A549 (cell line): ENCODE measurements around the gene SBNO2. TPM values are rescaled to one million over a fixed set of nuclear protein-coding genes. Genes with fewer than 3 reads are reported as not detected.

Experiments
- ATAC-seq, 2 experiments: fragments of 200-7000 bp in 1 of 2; fragments of >200 bp in 1 of 2; cut with Nextera tagmentation in 1 of 2; cut with Tn5 transposase in 1 of 2; 3 replicates each; pipeline versions ENCODE4 v1.8.0 to v1.9.1; 2018 to 2020; ENCODE audit warnings: mild to moderate bottlenecking in 1 of 2, moderate library complexity in 1 of 2
- CTCF ChIA-PET: fragments of 300-600 bp; sonication (Branson Sonifier 250); formaldehyde crosslinking; extraction: SDS; loops from one replicate; lab custom pipeline; 2021; ENCODE audit warnings: antibody characterized with exemption, inconsistent platforms; lab: Yijun Ruan, JAX
- POLR2A ChIA-PET: fragments of 350-600 bp; formaldehyde crosslinking; extraction: SDS; loops from one replicate; lab custom pipeline; 2021; ENCODE audit warnings: antibody characterized with exemption, inconsistent platforms; lab: Yijun Ruan, JAX
- DNase-seq, 2 experiments: peaks; one replicate each; pipeline versions ENCODE4 v3.0.0 to v3.0.0-alpha.2; 2011 to 2016; ENCODE audit warnings: low read depth in 1 of 2, low spot score in 1 of 2
- FAIRE-seq: peaks from 2 replicates; lab custom pipeline; 2011; peaks lifted over from hg19 to GRCh38; lab: Jason Lieb, UNC
- H3K27ac ChIP-seq, 2 experiments: fragments of >200 bp; sonication (Bioruptor Twin); formaldehyde crosslinking; 3 replicates each; pipeline ENCODE4 v1.5.1; 2016 to 2017
- H3K4me1 ChIP-seq: fragments of >200 bp; sonication (Bioruptor Twin); formaldehyde crosslinking; 3 replicates; pipeline ENCODE4 v1.6.1; 2016
- H3K4me2 ChIP-seq: fragments of >200 bp; sonication (Bioruptor Twin); formaldehyde crosslinking; 3 replicates; pipeline ENCODE4 v1.6.1; 2016
- H3K4me3 ChIP-seq: fragments of >200 bp; sonication (Bioruptor Twin); formaldehyde crosslinking; 3 replicates; pipeline ENCODE4 v1.5.1; 2016
- H3K9me3 ChIP-seq: fragments of >200 bp; sonication (Bioruptor Twin); formaldehyde crosslinking; 3 replicates; pipeline ENCODE4 v1.6.1; 2016
- CBX2 ChIP-seq: fragments of 200-600 bp; sonication (generic); IDR thresholded peaks from 2 replicates; pipeline ENCODE4 v1.6.1; 2016; ENCODE audit warnings: low read depth, mild to moderate bottlenecking, borderline replicate concordance
- CEBPB ChIP-seq, 2 experiments: fragments of >200 bp in 1 of 2; sonication (Bioruptor Twin) in 1 of 2; formaldehyde crosslinking in 1 of 2; IDR thresholded peaks; 2 replicates each; pipeline ENCODE4 v1.6.1; 2012 to 2016
- EHF ChIP-seq: fragments of 250-450 bp; sonication (Bioruptor Pico); IDR thresholded peaks from 2 replicates; pipeline ENCODE4 v1.5.0; 2020; ENCODE audit warnings: mild to moderate bottlenecking
- EP300 ChIP-seq, 2 experiments: fragments of >200 bp; sonication (Bioruptor Twin); formaldehyde crosslinking; IDR thresholded peaks; 2 replicates in 1 of 2; 3 replicates in 1 of 2; pipeline ENCODE4 v1.6.1; 2016 to 2017
- FOXS1 ChIP-seq: fragments of 250-450 bp; sonication (Bioruptor Pico); IDR thresholded peaks from 2 replicates; pipeline ENCODE4 v1.5.0; 2020; ENCODE audit warnings: mild to moderate bottlenecking, moderate library complexity
- GATA3 ChIP-seq: IDR thresholded peaks from 2 replicates; pipeline ENCODE4 v1.6.1; 2012; ENCODE audit warnings: borderline replicate concordance
- HDAC2 ChIP-seq: fragments of 200-600 bp; sonication (generic); IDR thresholded peaks from 2 replicates; pipeline ENCODE4 v1.6.1; 2016
- HEYL ChIP-seq: fragments of 250-450 bp; sonication (Bioruptor Pico); IDR thresholded peaks from 2 replicates; pipeline ENCODE4 v1.8.0; 2021; ENCODE audit warnings: mild to moderate bottlenecking, moderate library complexity
- HOXA7 ChIP-seq: fragments of 250-450 bp; sonication (Bioruptor Pico); IDR thresholded peaks from 2 replicates; pipeline ENCODE4 v1.5.0; 2020; ENCODE audit warnings: mild to moderate bottlenecking, moderate library complexity
- MAFK ChIP-seq: fragments of 450-650 bp; IDR thresholded peaks from 2 replicates; pipeline ENCODE4 v1.6.1; 2014; ENCODE audit not compliant: partially characterized antibody
- MAZ ChIP-seq: fragments of 150-350 bp; IDR thresholded peaks from 2 replicates; pipeline ENCODE4 v1.6.1; 2014; ENCODE audit warnings: antibody characterized with exemption, low read depth, low read length, borderline replicate concordance
- NFE2L2 ChIP-seq: fragments of 150-350 bp; conservative IDR thresholded peaks from 2 replicates; pipeline ENCODE4 v1.6.1; 2014; ENCODE audit warnings: low read length
- NR3C1 ChIP-seq: fragments of >200 bp; sonication (Bioruptor Twin); formaldehyde crosslinking; IDR thresholded peaks from 3 replicates; pipeline ENCODE4 v1.6.1; 2017
- PHF8 ChIP-seq: fragments of 200-600 bp; sonication (generic); IDR thresholded peaks from 2 replicates; pipeline ENCODE4 v1.6.1; 2016; ENCODE audit warnings: low read depth, mild to moderate bottlenecking, antibody characterized with exemption, moderate library complexity, borderline replicate concordance
- RAD21 ChIP-seq, 2 experiments: fragments of >200 bp in 1 of 2; sonication (Bioruptor Twin) in 1 of 2; formaldehyde crosslinking in 1 of 2; IDR thresholded peaks in 1 of 2; conservative IDR thresholded peaks in 1 of 2; 2 replicates in 1 of 2; 3 replicates in 1 of 2; pipeline ENCODE4 v1.6.1; 2012 to 2018; ENCODE audit warnings: inconsistent platforms in 1 of 2
- RCOR1 ChIP-seq: fragments of 150-350 bp; IDR thresholded peaks from 2 replicates; pipeline ENCODE4 v1.6.1; 2014; ENCODE audit warnings: antibody characterized with exemption, low read length, low read depth
- RFX5 ChIP-seq: fragments of 450-650 bp; IDR thresholded peaks from 2 replicates; pipeline ENCODE4 v1.7.1; 2014; ENCODE audit warnings: antibody characterized with exemption, mild to moderate bottlenecking, moderate library complexity
- RNF2 ChIP-seq: fragments of 200-600 bp; sonication (generic); IDR thresholded peaks from 2 replicates; pipeline ENCODE4 v1.6.1; 2016; ENCODE audit warnings: low read depth, mild to moderate bottlenecking, antibody characterized with exemption, moderate library complexity, borderline replicate concordance
- TFCP2L1 ChIP-seq: fragments of 250-450 bp; sonication (Bioruptor Pico); IDR thresholded peaks from 2 replicates; pipeline ENCODE4 v1.5.0; 2021; ENCODE audit warnings: mild to moderate bottlenecking
- TP53 ChIP-seq: fragments of 250-450 bp; sonication (Bioruptor Pico); IDR thresholded peaks from 2 replicates; pipeline ENCODE4 v1.5.0; 2021; ENCODE audit warnings: mild to moderate bottlenecking, moderate library complexity
- ZFP36 ChIP-seq: fragments of 450-650 bp; IDR thresholded peaks from 2 replicates; pipeline ENCODE4 v1.6.1; 2014; ENCODE audit warnings: borderline replicate concordance; ENCODE audit not compliant: partially characterized antibody
- ZSCAN20 ChIP-seq: fragments of 250-450 bp; sonication (Bioruptor Pico); IDR thresholded peaks from 2 replicates; pipeline ENCODE4 v1.8.0; 2022; ENCODE audit warnings: mild to moderate bottlenecking, moderate library complexity
- WGBS: methylation state at CpG from one replicate; pipeline ENCODE4 v1.1.6; 2017; ENCODE audit errors: missing lambda C conversion rate; 5-methylcytosine and 5-hydroxymethylcytosine counted together
- polyA plus RNA-seq, 4 experiments: library from polyadenylated mRNA; depleted of rRNA in 3 of 4; stranded (reverse); fragments of >200 nt; fragmentation: RNase III in 1 of 4; extraction: RNeasy Plus Mini Kit Qiagen cat#74134 plus additional on column Dnase treatment in 1 of 4; gene quantifications; 2 replicates in 3 of 4; 3 replicates in 1 of 4; pipeline ENCODE4 v1.2.3, GENCODE V29; 2011 to 2017
- TF ChIP-seq, protein P1 (sequence below): fragments of >200 bp; sonication (Bioruptor Twin); formaldehyde crosslinking; IDR thresholded peaks from 3 replicates; pipeline ENCODE4 v1.6.1; 2016
- TF ChIP-seq, protein P2 (sequence below): fragments of 250-450 bp; sonication (Bioruptor Pico); IDR thresholded peaks from 2 replicates; pipeline ENCODE4 v1.5.0; 2020; ENCODE audit warnings: low read depth, mild to moderate bottlenecking, moderate library complexity
- TF ChIP-seq, protein P3 (sequence below): fragments of 200-600 bp; sonication (generic); IDR thresholded peaks from 2 replicates; pipeline ENCODE4 v1.6.1; 2016; ENCODE audit warnings: antibody characterized with exemption, mild to moderate bottlenecking, moderate library complexity

SBNO2 gene
- polyA plus RNA-seq, 2 of the 4 experiments (the other 2 are of a cell fraction) = 6.8 to 27.0 TPM

DNA sequence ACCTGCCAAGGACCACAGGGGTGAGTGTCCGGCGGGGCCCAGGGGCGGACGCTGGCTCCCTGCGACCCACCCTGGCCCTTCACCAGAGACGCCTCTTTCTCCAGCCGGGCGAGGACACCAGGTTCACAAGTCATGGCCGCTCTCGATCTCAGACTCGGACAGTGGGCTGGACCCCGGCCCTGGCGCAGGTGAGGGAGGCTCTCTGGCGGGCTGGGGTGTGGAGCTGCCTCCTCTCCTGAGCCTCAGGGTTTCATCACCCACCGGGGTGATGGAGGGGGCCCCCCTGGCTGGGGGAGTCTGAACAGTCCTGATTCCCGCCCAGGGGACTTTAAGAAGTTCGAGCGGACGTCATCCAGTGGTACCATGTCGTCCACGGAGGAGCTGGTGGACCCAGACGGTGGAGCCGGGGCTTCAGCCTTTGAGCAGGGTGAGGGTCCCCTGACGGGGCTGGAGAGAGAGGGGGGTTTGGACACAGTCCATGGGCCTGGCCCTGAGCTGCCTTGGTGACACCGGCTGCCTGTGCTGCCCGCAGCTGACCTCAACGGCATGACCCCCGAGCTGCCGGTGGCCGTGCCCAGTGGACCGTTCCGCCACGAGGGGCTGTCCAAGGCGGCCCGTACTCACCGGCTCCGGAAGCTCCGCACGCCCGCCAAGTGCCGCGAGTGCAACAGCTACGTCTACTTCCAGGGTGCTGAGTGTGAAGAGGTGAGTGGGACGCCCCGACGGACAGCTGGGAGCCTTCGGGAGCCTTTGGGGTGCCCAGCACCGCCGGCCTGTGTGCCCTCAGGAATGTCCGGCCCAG is 93.5 kb downstream of the SBNO2 start:
- H3K27ac ChIP-seq = no peak overlapping the region
- peaks cover 10% of the 10 kb centered on the region; the same call in 2 of the 3 replicates for H3K4me1 ChIP-seq
- H3K9me3 ChIP-seq = no peaks in the 10 kb centered on the region
- DNase-seq = no peak
- H3K4me3 ChIP-seq = no peak overlapping the region
- TF ChIP-seq RFX5 (no peak), RNF2 (no peak), RAD21 (conservative IDR thresholded peaks at IDR 0.05 in 1 of 2, IDR thresholded peaks at IDR 0.05 in 1 of 2) (no peak), EHF (CRISPR knock-in tag) (no peak), MAZ (no peak), TFCP2L1 (no peak), FOXS1 (CRISPR knock-in tag) (no peak), ZFP36 (no peak), CEBPB (IDR thresholded peaks at IDR 0.05) (no peak), EP300 (IDR thresholded peaks at IDR 0.05) (no peak), RCOR1 (no peak), CBX2 (no peak)
- 89% methylated on average over 27 of the region's 50 CpGs for WGBS
- ATAC-seq = no peak
- CTCF ChIA-PET = interaction anchor here (0.8 to 1.7 kb wide), 3 partner anchors 13 to 33 kb away, joined by 3 to 5 read pairs (median 4); no protein-coding TSS in a partner anchor
- H3K4me2 ChIP-seq = no peak overlapping the region
- FAIRE-seq = no peak
- POLR2A ChIA-PET = no interaction called here

DNA sequence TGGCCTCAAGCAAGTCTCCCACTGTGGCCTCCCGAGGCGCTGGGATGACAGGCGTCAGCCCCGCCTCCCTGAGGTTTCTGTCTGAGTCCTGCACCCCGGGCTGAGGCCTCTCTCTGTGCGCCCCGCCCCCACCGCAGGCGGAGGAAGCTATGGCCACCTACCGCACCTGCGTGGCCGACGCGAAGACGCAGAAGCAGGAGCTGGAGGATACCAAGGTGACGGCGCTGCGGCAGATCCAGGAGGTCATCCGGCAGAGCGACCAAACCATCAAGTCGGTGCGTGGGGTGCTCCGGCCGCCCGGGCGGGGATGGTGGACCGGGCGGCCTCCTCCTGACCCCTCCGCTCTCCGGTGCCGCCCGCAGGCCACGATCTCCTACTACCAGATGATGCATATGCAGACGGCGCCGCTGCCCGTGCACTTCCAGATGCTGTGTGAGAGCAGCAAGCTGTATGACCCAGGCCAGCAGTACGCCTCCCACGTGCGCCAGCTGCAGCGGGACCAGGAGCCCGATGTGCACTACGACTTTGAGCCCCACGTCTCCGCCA is 94.4 kb downstream of the SBNO2 start:
- WGBS = 91% methylated on average over 34 of the region's 45 CpGs
- no peak for TF ChIP-seq MAZ
- no peak for TF ChIP-seq HDAC2
- no peak for TF ChIP-seq ZFP36
- TF ChIP-seq ZSCAN20 (CRISPR knock-in tag) = no peak
- no peak for TF ChIP-seq TP53
- TF ChIP-seq GATA3 = no peak
- TF ChIP-seq, protein P1, sequence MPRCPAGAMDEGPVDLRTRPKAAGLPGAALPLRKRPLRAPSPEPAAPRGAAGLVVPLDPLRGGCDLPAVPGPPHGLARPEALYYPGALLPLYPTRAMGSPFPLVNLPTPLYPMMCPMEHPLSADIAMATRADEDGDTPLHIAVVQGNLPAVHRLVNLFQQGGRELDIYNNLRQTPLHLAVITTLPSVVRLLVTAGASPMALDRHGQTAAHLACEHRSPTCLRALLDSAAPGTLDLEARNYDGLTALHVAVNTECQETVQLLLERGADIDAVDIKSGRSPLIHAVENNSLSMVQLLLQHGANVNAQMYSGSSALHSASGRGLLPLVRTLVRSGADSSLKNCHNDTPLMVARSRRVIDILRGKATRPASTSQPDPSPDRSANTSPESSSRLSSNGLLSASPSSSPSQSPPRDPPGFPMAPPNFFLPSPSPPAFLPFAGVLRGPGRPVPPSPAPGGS = no peak
- TF ChIP-seq MAFK = no peak
- no peak for TF ChIP-seq PHF8
- no peak for TF ChIP-seq NR3C1
- TF ChIP-seq, protein P2, sequence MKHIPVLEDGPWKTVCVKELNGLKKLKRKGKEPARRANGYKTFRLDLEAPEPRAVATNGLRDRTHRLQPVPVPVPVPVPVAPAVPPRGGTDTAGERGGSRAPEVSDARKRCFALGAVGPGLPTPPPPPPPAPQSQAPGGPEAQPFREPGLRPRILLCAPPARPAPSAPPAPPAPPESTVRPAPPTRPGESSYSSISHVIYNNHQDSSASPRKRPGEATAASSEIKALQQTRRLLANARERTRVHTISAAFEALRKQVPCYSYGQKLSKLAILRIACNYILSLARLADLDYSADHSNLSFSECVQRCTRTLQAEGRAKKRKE (CRISPR knock-in tag) = no peak
- no peak for TF ChIP-seq NFE2L2
- TF ChIP-seq, protein P3, sequence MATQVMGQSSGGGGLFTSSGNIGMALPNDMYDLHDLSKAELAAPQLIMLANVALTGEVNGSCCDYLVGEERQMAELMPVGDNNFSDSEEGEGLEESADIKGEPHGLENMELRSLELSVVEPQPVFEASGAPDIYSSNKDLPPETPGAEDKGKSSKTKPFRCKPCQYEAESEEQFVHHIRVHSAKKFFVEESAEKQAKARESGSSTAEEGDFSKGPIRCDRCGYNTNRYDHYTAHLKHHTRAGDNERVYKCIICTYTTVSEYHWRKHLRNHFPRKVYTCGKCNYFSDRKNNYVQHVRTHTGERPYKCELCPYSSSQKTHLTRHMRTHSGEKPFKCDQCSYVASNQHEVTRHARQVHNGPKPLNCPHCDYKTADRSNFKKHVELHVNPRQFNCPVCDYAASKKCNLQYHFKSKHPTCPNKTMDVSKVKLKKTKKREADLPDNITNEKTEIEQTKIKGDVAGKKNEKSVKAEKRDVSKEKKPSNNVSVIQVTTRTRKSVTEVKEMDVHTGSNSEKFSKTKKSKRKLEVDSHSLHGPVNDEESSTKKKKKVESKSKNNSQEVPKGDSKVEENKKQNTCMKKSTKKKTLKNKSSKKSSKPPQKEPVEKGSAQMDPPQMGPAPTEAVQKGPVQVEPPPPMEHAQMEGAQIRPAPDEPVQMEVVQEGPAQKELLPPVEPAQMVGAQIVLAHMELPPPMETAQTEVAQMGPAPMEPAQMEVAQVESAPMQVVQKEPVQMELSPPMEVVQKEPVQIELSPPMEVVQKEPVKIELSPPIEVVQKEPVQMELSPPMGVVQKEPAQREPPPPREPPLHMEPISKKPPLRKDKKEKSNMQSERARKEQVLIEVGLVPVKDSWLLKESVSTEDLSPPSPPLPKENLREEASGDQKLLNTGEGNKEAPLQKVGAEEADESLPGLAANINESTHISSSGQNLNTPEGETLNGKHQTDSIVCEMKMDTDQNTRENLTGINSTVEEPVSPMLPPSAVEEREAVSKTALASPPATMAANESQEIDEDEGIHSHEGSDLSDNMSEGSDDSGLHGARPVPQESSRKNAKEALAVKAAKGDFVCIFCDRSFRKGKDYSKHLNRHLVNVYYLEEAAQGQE = no peak
- TF ChIP-seq HOXA7 (CRISPR knock-in tag) = no peak
- no peak for TF ChIP-seq HEYL (CRISPR knock-in tag)
- H3K27ac ChIP-seq = no peak overlapping the region
- peaks cover 13% of the 10 kb centered on the region; the same call in 2 of the 3 replicates for H3K4me1 ChIP-seq
- CTCF ChIA-PET = interaction anchor here (0.5 to 1.2 kb wide), 4 partner anchors 14 to 143 kb away, joined by 3 to 4 read pairs (median 4); no protein-coding TSS in a partner anchor
- no peak overlapping the region for H3K4me3 ChIP-seq
- FAIRE-seq = no peak
- POLR2A ChIA-PET = no interaction called here
- H3K9me3 ChIP-seq = no peaks in the 10 kb centered on the region
- DNase-seq = no peak
- H3K4me2 ChIP-seq = no peak overlapping the region
- ATAC-seq = no peak
